B cell (primary cell): ENCODE measurements around the gene ZMYM1. TPM values are rescaled to one million over a fixed set of nuclear protein-coding genes. Genes with fewer than 3 reads are reported as not detected.

Experiments used
- ATAC-seq: fragments of 200-7000 bp; cut with Tn5 transposase; one replicate; pipeline ENCODE4 v1.10.0; 2021; ENCODE audit warnings: low read depth, mild to moderate bottlenecking, moderate number of reproducible peaks, moderate library complexity
- CTCF ChIA-PET: fragments of 350-600 bp; sonication (Branson Sonifier 250); formaldehyde crosslinking; loops from one replicate; lab custom pipeline; 2021; ENCODE audit warnings: antibody characterized with exemption, inconsistent platforms; lab: Charles Lee
- POLR2A ChIA-PET: fragments of 350-600 bp; sonication (Branson Sonifier 250); formaldehyde crosslinking; loops from one replicate; lab custom pipeline; 2021; ENCODE audit warnings: antibody characterized with exemption; lab: Charles Lee
- DNase-seq: peaks from one replicate; pipeline ENCODE4 v3.0.0; 2013
- H2AFZ ChIP-seq: 2 replicates; pipeline ENCODE4 v1.6.1; 2012; ENCODE audit warnings: mild to moderate bottlenecking, low read depth, low read length; ENCODE audit not compliant: insufficient read depth, poor library complexity, severe bottlenecking
- H3K27ac ChIP-seq, 2 donors: 1 replicate in 1 of 2; 2 replicates in 1 of 2; pipeline ENCODE4 v1.5.1; 2012 to 2013; ENCODE audit warnings: low read length in 2 of 2, mild to moderate bottlenecking in 2 of 2, moderate library complexity in 1 of 2
- H3K27me3 ChIP-seq, 4 experiments: fragments of 200-600 bp in 1 of 4; sonication (generic) in 1 of 4; replicated peaks in 1 of 4; 1 replicate in 2 of 4; 2 replicates in 2 of 4; pipeline versions ENCODE4 v1.6.1 to v1.7.0; 2013 to 2016; ENCODE audit warnings: low read length in 3 of 4, mild to moderate bottlenecking in 2 of 4, mixed read lengths in 1 of 4, moderate library complexity in 1 of 4; ENCODE audit not compliant: insufficient read depth in 4 of 4, control insufficient read depth in 3 of 4; ENCODE audit errors: control extremely low read depth in 1 of 4
- H3K36me3 ChIP-seq, 2 experiments: replicated peaks in 1 of 2; 1 replicate in 1 of 2; 2 replicates in 1 of 2; pipeline versions ENCODE4 v1.6.1 to v1.7.1; 2013; ENCODE audit warnings: low read length in 1 of 2; ENCODE audit not compliant: insufficient read depth in 2 of 2, control insufficient read depth in 1 of 2; ENCODE audit errors: control extremely low read depth in 1 of 2, extremely low read depth in 1 of 2
- H3K4me1 ChIP-seq, 2 donors: fragments of 200-600 bp in 1 of 2; sonication (generic) in 1 of 2; 1 replicate in 1 of 2; 2 replicates in 1 of 2; pipeline versions ENCODE4 v1.5.1 to v1.6.1; 2013 to 2017; ENCODE audit warnings: low read length in 2 of 2; ENCODE audit not compliant: control insufficient read depth in 2 of 2, insufficient read depth in 2 of 2
- H3K4me2 ChIP-seq: replicated peaks from 2 replicates; pipeline ENCODE3; 2012; ENCODE audit warnings: mild to moderate bottlenecking, low read depth, low read length; ENCODE audit not compliant: poor library complexity, severe bottlenecking
- H3K4me3 ChIP-seq, 5 experiments: fragments of 200-600 bp in 1 of 5; sonication (generic) in 1 of 5; 1 replicate in 3 of 5; 2 replicates in 2 of 5; pipeline versions ENCODE4 v1.5.1 to v1.7.0; 2011 to 2016; ENCODE audit warnings: low read length in 4 of 5, mild to moderate bottlenecking in 4 of 5, low read depth in 2 of 5, control low read depth in 1 of 5, moderate library complexity in 1 of 5; ENCODE audit not compliant: insufficient read depth in 1 of 5; ENCODE audit errors: control extremely low read depth in 1 of 5, extremely low read depth in 1 of 5
- H3K79me2 ChIP-seq: fragments of 200-600 bp; sonication (generic); one replicate; pipeline ENCODE4 v1.6.0; 2016; ENCODE audit warnings: low read length; ENCODE audit not compliant: control insufficient read depth, insufficient read depth
- H3K9ac ChIP-seq: fragments of 200-600 bp; sonication (generic); 2 replicates; pipeline ENCODE4 v1.6.1; 2017; ENCODE audit warnings: mild to moderate bottlenecking, low read length, moderate library complexity
- H3K9me3 ChIP-seq, 3 donors: one replicate each; pipeline versions ENCODE4 v1.6.1 to v1.7.1; 2013; ENCODE audit warnings: low read length in 2 of 3; ENCODE audit not compliant: control insufficient read depth in 2 of 3, insufficient read depth in 1 of 3; ENCODE audit errors: control extremely low read depth in 1 of 3
- H4K20me1 ChIP-seq: 2 replicates; pipeline ENCODE4 v1.6.0; 2012; ENCODE audit warnings: mild to moderate bottlenecking, low read length; ENCODE audit not compliant: insufficient read depth, control insufficient read depth, poor library complexity, severe bottlenecking
- H3K27ac Mint-ChIP-seq: one replicate; pipeline ENCODE4 v1.8.0; 2021; ENCODE audit warnings: mixed read lengths
- H3K27me3 Mint-ChIP-seq: one replicate; pipeline ENCODE4 v1.8.0; 2021; ENCODE audit warnings: mixed read lengths
- H3K4me1 Mint-ChIP-seq: one replicate; pipeline ENCODE4 v1.8.0; 2021; ENCODE audit warnings: mixed read lengths
- H3K4me3 Mint-ChIP-seq: one replicate; pipeline ENCODE4 v1.8.0; 2021; ENCODE audit warnings: mixed read lengths
- H3K9me3 Mint-ChIP-seq: one replicate; pipeline ENCODE4 v1.8.0; 2022; ENCODE audit warnings: mixed read lengths; ENCODE audit not compliant: insufficient read depth
- EZH2 ChIP-seq: IDR thresholded peaks from 2 replicates; pipeline ENCODE4 v1.6.1; 2012; ENCODE audit warnings: borderline replicate concordance, low read depth, mild to moderate bottlenecking, moderate library complexity, low read length; ENCODE audit not compliant: insufficient read depth, poor library complexity, severe bottlenecking
- WGBS: methylation state at CpG from one replicate; pipeline ENCODE4 v1.1.5; 2013; ENCODE audit warnings: missing lambda C conversion rate; ENCODE audit not compliant: insufficient coverage; 5-methylcytosine and 5-hydroxymethylcytosine counted together
- intact Hi-C: fragments of 100-400 bp; cut with micrococcal nuclease; formaldehyde crosslinking; loops from one replicate; pipeline ENCODE4 v1.10.0; 2022
- polyA plus RNA-seq: library from polyadenylated mRNA; depleted of rRNA; stranded (reverse); fragments of >200 nt; gene quantifications from 2 replicates; pipeline ENCODE4 v1.2.3, GENCODE V29; 2012
- total RNA-seq, 2 donors: library from RNA; stranded (reverse); fragments of 120-200 nt in 1 of 2; gene quantifications; 1 replicate in 1 of 2; 2 replicates in 1 of 2; pipeline versions ENCODE4 v1.2.3 to v1.2.4, GENCODE V29; 2013 to 2022
- TF ChIP-seq, protein P1 (sequence below): fragments of 200-600 bp; IDR thresholded peaks from one replicate; pipeline ENCODE4 v1.8.0; 2022; ENCODE audit warnings: antibody characterized with exemption, mild to moderate bottlenecking

Gene ZMYM1
- total and polyA plus RNA-seq, 2 donors (not counting 1 experiment from before 2014, with no cell fraction given), result 5.7 to 18.3 TPM

GRCh38 chr1:35120458-35121133, 41.4 kb downstream of the ZMYM1 start:
- H3K4me2 ChIP-seq, result peak overlapping the region; percentile 72
- H3K27ac ChIP-seq, result no peak overlapping the region
- peaks cover 7% of the 10 kb centered on the region for H3K27me3 Mint-ChIP-seq
- ChIA-PET POLR2A (no interaction called here), CTCF (interaction anchor here (1.9 kb wide), 1 partner anchor 82 kb away, joined by 5 read pairs; no protein-coding TSS in a partner anchor)
- peaks cover 3% of the 10 kb centered on the region for H3K9me3 Mint-ChIP-seq
- H3K36me3 ChIP-seq, result no peaks in the 10 kb centered on the region
- H3K27ac Mint-ChIP-seq, result no peak overlapping the region
- H3K4me3 ChIP-seq, result peak overlapping the region in 4 of 5 experiments; percentile 31 to 53 (median 37)
- H3K27me3 ChIP-seq, result no peaks in the 10 kb centered on the region
- WGBS, result 15% methylated on average over 36 of the region's 36 CpGs
- intact Hi-C loops, result no loop called here
- peaks cover 0 to 11% (median 0%) of the 10 kb centered on the region in 3 donors for H3K9me3 ChIP-seq
- TF ChIP-seq, protein P1, sequence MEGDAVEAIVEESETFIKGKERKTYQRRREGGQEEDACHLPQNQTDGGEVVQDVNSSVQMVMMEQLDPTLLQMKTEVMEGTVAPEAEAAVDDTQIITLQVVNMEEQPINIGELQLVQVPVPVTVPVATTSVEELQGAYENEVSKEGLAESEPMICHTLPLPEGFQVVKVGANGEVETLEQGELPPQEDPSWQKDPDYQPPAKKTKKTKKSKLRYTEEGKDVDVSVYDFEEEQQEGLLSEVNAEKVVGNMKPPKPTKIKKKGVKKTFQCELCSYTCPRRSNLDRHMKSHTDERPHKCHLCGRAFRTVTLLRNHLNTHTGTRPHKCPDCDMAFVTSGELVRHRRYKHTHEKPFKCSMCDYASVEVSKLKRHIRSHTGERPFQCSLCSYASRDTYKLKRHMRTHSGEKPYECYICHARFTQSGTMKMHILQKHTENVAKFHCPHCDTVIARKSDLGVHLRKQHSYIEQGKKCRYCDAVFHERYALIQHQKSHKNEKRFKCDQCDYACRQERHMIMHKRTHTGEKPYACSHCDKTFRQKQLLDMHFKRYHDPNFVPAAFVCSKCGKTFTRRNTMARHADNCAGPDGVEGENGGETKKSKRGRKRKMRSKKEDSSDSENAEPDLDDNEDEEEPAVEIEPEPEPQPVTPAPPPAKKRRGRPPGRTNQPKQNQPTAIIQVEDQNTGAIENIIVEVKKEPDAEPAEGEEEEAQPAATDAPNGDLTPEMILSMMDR, result no peak
- no peak for TF ChIP-seq EZH2
- peak overlapping the region; percentile 73 for H3K4me3 Mint-ChIP-seq
- H4K20me1 ChIP-seq, result no peaks in the 10 kb centered on the region
- peak overlapping the region; percentile 61 for H3K9ac ChIP-seq
- DNase-seq (peak; percentile 12), ATAC-seq (peak; percentile 28)
- peak overlapping the region; percentile 66 for H2AFZ ChIP-seq
- peaks cover 8% of the 10 kb centered on the region for H3K4me1 Mint-ChIP-seq
- peaks cover 3 to 5% of the 10 kb centered on the region in 2 donors for H3K4me1 ChIP-seq
- no peaks in the 10 kb centered on the region for H3K79me2 ChIP-seq

- Histone ChIP-seq H3K36me3 (no peaks in the 10 kb centered on the region), H3K27ac (no peak overlapping the region), H3K4me3 (no peak overlapping the region), H3K4me2 (no peak overlapping the region), H3K79me2 (no peaks in the 10 kb centered on the region), H3K9me3 (peaks cover 2 to 25% (median 3%) of the 10 kb centered on the region in 3 donors), H3K9ac (no peak overlapping the region), H4K20me1 (no peaks in the 10 kb centered on the region), H3K4me1 (peaks cover 3 to 5% of the 10 kb centered on the region in 2 donors), H2AFZ (no peak overlapping the region), H3K27me3 (no peaks in the 10 kb centered on the region)
- intact Hi-C loops, result no loop called here
- Mint-ChIP-seq H3K4me3 (peak overlapping the region; percentile 12), H3K27me3 (peaks cover 7% of the 10 kb centered on the region), H3K27ac (no peak overlapping the region), H3K4me1 (peaks cover 8% of the 10 kb centered on the region), H3K9me3 (peaks cover 3% of the 10 kb centered on the region)
- ATAC-seq (no peak), DNase-seq (no peak)
- WGBS, result 98% methylated on average over 5 of the region's 9 CpGs
- ChIA-PET CTCF (interaction anchor here (1.9 kb wide), 1 partner anchor 80 kb away, joined by 5 read pairs; no protein-coding TSS in a partner anchor), POLR2A (no interaction called here)
- TF ChIP-seq, protein P1, result no peak
- no peak for TF ChIP-seq EZH2
Observed at GRCh38 chr1:35122311-35122710, 43.1 kb downstream of the ZMYM1 start.
